Jurkat, Clone E6-1 (cell line): ENCODE data around the gene ARFGAP2.
"Not testable (repeated sequence)": the region's sequence is repeated elsewhere in the genome, so short reads cannot be mapped to it uniquely, and the experiment has no call there.

Source experiments
- DNase-seq: peaks from one replicate; pipeline ENCODE4 v3.0.0-alpha.2; 2011; ENCODE audit warnings: low read depth, low spot score
- H3K4me3 ChIP-seq: 2 replicates; pipeline ENCODE4 v1.5.1; 2011; ENCODE audit warnings: mild to moderate bottlenecking, low read length, control low read depth, moderate library complexity

ARFGAP2 gene

GRCh38 chr11:47125083-47125482, 51.6 kb downstream of the ARFGAP2 start:
- no peak overlapping the region for H3K4me3 ChIP-seq
- no peak for DNase-seq

GRCh38 chr11:47124675-47125074, 52.0 kb downstream of the ARFGAP2 start:
- no peak overlapping the region for H3K4me3 ChIP-seq
- DNase-seq, result no peak

- H3K4me3 ChIP-seq, result no peak overlapping the region
- no peak for DNase-seq
Observed at GRCh38 chr11:47123094-47123493, 53.6 kb downstream of the ARFGAP2 start.

- no peak overlapping the region for H3K4me3 ChIP-seq
- no peak for DNase-seq
Observed at GRCh38 chr11:47121731-47122130, 54.9 kb downstream of the ARFGAP2 start.

- DNase-seq, result no peak
- H3K4me3 ChIP-seq, result no peak overlapping the region
Observed at GRCh38 chr11:47121056-47121455, 55.6 kb downstream of the ARFGAP2 start.

GRCh38 chr11:47118958-47119688, 57.6 kb downstream of the ARFGAP2 start:
- peak; percentile 75 for DNase-seq
- not testable (repeated sequence) for H3K4me3 ChIP-seq
